Epithelial cell of proximal tubule (primary cell): ENCODE data around the gene SERPINF2. TPM values are rescaled to one million over a fixed set of nuclear protein-coding genes. Genes with fewer than 3 reads are reported as not detected.
"Not testable (repeated sequence)": the region's sequence is repeated elsewhere in the genome, so short reads cannot be mapped to it uniquely, and the experiment has no call there.

ENCODE experiments used
- DNase-seq: peaks from one replicate; pipeline ENCODE4 v3.0.0-alpha.2; 2011; ENCODE audit warnings: low read depth
- H3K4me3 ChIP-seq: 2 replicates; pipeline ENCODE4 v1.5.1; 2011; ENCODE audit warnings: low read depth, mild to moderate bottlenecking, low read length
- total RNA-seq: library from RNA; depleted of rRNA; stranded (reverse); fragments of >200 nt; gene quantifications from 2 replicates; pipeline ENCODE4 v1.2.3, GENCODE V29; 2015
- TF ChIP-seq, protein P1 (sequence below): conservative IDR thresholded peaks from 2 replicates; pipeline ENCODE4 v1.5.1; 2012; ENCODE audit warnings: low read depth, mild to moderate bottlenecking, low read length

Gene SERPINF2
- total RNA-seq, 1 donor from 2014 or later, result 0.92 TPM

DNA sequence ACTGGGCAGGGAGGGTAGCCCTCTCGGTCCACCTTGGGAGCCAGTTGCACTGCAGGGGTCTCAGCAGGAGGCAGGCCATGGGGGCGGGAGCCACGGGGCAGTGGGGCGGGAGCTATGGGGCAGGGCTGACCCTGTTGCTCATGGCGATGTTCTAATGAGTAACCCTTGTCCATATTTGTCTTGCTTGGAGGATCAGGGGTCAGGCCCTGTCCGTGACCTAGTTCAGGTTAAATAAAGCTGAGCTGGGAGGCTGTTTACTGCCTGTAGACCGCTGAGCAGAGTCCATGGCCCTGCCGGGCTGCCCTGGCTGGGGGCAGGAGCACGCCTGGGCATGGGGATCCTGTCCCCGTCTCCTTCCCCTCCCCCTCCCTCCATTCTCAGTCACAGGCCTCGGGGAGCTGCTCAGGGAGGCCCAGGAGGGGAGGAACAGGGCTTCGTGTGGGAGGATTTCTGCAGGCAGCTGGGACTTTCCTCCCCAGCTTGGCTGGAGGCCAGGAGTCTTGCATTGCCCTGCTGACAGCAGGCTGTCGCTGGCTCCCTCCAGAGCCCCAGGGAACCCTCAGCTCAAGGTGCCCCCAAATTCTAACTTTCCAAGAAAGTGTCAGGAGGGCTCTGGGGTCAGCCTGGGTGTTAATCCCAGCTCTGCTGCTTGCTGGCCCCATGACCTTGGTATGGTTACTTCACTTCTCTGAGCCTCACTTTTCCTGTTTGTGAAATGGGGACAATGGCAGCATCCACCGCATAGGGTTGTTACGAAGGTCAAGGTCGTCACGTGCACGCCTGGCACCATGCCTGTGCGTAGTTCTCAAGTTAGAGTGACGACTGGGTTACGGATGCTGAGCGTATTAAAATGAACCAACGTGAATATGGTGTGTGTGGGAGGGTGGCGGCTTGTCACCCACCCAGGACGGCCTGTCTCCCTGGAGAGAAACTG, 6.1 kb upstream of the SERPINF2 start:
- TF ChIP-seq, protein P1, sequence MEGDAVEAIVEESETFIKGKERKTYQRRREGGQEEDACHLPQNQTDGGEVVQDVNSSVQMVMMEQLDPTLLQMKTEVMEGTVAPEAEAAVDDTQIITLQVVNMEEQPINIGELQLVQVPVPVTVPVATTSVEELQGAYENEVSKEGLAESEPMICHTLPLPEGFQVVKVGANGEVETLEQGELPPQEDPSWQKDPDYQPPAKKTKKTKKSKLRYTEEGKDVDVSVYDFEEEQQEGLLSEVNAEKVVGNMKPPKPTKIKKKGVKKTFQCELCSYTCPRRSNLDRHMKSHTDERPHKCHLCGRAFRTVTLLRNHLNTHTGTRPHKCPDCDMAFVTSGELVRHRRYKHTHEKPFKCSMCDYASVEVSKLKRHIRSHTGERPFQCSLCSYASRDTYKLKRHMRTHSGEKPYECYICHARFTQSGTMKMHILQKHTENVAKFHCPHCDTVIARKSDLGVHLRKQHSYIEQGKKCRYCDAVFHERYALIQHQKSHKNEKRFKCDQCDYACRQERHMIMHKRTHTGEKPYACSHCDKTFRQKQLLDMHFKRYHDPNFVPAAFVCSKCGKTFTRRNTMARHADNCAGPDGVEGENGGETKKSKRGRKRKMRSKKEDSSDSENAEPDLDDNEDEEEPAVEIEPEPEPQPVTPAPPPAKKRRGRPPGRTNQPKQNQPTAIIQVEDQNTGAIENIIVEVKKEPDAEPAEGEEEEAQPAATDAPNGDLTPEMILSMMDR, result no peak
- no peak for DNase-seq
- H3K4me3 ChIP-seq, result no peak overlapping the region

DNA sequence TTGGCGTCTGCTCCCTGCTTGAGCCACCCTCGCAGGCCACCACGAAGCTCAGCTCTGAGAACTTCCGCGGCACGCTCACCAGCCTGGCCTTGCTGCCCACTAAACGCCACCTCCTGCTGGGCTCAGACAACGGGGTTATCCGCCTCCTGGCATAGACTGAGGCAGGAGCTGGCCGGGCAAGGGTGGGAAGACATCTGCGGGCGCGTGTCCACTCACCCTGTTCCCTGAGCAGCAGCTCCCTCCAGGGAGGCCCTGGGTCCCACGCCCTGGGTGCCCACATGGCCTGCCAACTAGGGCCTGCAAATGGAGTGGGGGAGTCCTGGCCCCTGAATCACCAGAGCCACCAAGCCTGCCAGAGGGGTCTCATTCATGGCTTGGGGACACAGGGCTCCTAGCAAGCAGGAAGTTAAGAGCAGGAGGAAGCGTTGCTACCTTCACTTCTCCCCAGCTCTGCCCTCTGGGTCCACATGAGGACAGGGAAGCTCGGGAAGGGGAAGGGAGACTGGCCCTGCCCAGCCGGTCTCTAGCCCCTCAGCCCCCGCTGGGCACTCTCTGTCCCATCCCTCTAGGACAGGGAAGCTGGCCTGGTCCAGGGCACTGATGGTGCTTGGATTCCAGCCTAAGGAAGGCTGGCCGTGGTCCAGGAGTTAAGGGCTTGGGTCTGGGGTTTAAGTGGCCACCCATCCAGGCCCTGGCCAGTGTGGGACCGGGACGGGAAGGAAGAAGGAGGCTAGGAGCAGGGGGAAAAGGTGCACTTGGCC, 5.0 kb upstream of the SERPINF2 start:
- TF ChIP-seq, protein P1, result no peak

DNA sequence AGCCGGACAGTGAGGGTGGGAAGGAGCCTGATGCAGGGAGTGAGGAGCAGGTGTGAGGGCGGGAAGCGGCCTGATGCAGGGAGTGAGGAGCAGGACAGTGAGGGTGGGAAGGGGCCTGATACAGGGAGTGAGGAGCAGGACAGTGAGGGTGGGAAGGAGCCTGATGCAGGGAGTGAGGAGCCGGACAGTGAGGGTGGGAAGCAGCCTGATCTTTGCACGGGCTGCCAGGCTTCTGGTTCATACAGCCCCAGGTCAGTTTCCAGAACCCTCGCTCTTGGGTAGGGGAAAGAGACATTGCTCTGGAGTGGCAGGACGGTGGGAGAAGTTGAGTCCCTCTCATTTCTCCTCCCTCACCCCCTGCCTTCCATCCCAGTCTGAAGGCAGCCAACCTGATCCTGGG, 772 bp upstream of the SERPINF2 start:
- not testable (repeated sequence) for H3K4me3 ChIP-seq, DNase-seq

More for the DNA sequence above, 5.0 kb upstream of the SERPINF2 start:
- no peak overlapping the region for H3K4me3 ChIP-seq
- no peak for DNase-seq

DNA sequence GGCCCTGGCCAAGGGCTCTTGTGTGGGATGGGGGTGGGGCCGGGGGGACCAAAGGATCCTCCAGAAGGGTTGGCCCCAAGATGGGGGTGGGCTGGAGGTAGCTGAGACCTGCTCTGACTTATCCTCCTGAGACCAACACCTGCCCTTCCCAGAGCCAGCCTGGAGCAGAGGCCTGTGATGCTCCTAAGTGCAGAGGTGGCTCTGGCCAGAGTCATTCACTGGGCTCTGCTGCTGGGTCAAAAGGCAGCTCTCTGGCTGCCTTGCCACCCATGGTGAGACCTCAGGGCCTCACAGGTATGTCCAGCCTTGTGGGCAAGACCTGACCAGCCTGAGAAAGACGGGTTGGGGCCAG, 393 bp downstream of the SERPINF2 start:
- H3K4me3 ChIP-seq, result peak overlapping the region; percentile 8
- no peak for DNase-seq
- TF ChIP-seq, protein P1, result no peak

DNA sequence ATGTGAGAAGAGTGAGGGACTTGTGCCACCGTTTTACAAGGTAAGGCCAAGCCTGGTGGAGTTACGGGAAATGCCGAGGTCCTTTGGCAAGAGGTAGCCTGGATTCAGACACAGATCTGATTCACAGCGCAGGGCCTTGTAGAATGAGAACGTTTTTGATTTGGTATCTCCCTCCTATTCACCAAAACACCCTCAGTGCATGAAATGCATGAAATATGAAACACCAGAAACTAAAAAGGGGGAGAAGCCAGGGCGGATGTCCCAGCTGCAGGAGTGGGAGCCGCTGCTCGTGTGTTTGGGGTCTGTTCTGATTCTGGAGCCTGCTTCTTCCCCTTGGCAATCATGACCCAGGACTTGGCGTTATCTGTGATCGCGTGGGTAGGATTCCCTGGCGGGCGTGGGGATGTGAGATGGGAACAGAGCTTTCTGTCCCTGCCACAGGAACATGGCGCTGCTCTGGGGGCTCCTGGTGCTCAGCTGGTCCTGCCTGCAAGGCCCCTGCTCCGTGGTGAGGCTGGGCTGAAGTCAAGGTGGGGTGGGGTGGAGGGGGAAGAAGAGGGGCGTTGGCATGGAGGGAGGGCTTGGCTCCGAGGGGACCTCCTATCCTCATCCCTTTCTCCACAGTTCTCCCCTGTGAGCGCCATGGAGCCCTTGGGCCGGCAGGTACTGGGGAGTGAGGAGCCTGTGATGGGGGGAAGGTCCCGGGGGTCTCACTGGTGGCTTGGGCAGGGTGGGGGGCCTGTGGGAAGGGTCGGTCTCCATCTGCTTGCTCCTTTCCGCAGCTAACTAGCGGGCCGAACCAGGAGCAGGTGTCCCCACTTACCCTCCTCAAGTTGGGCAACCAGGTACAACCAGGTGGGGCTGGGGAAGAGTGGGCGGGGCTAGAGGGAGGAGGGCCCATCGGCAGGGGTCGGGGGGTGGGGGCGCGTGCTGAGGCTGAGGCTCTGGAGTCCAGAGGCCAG, 2.2 kb downstream of the SERPINF2 start:
- TF ChIP-seq, protein P1, result no peak
- no peak overlapping the region for H3K4me3 ChIP-seq
- no peak for DNase-seq

DNA sequence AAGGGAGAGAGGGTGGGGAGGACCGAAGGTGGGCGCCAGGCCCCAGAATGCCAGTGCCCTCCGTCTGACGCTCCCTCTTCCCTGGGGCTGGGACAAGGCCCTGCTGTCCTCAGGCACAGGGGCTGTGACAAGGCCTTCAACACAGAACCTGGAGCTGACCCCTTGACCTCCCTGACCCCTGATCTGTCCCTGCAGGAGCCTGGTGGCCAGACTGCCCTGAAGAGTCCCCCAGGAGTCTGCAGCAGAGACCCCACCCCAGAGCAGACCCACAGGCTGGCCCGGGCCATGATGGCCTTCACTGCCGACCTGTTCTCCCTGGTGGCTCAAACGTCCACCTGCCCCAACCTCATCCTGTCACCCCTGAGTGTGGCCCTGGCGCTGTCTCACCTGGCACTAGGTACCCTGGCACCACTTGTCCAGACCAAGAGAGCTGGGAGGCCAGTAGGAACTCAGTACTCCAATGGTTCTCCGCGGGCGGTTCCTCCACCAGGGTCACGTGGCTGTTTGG, 2.9 kb downstream of the SERPINF2 start:
- TF ChIP-seq, protein P1, result no peak
- DNase-seq, result no peak
- H3K4me3 ChIP-seq, result no peak overlapping the region
